Ishikawa (cell line): ENCODE measurements around the gene RELT.

ENCODE experiments used
- CEBPB ChIP-seq: IDR thresholded peaks from 2 replicates; pipeline ENCODE4 v1.6.1; 2012
- CREB1 ChIP-seq: IDR thresholded peaks from 2 replicates; pipeline ENCODE4 v1.6.1; 2012; ENCODE audit warnings: low read depth
- EGR1 ChIP-seq: IDR thresholded peaks from 2 replicates; pipeline ENCODE4 v1.6.1; 2012
- EP300 ChIP-seq: IDR thresholded peaks from 2 replicates; pipeline ENCODE4 v1.6.1; 2012; ENCODE audit warnings: borderline replicate concordance
- FOXM1 ChIP-seq: IDR thresholded peaks from 2 replicates; pipeline ENCODE4 v1.6.1; 2012; ENCODE audit warnings: low read depth, borderline replicate concordance
- MAX ChIP-seq: IDR thresholded peaks from 2 replicates; pipeline ENCODE4 v1.6.1; 2012
- NFIC ChIP-seq: IDR thresholded peaks from 2 replicates; pipeline ENCODE4 v1.6.1; 2012
- RAD21 ChIP-seq: IDR thresholded peaks from 2 replicates; pipeline ENCODE4 v1.6.1; 2012; ENCODE audit warnings: low read depth
- REST ChIP-seq: IDR thresholded peaks from 2 replicates; pipeline ENCODE4 v1.6.1; 2012; ENCODE audit warnings: low read depth, mild to moderate bottlenecking
- TAF1 ChIP-seq: IDR thresholded peaks from 2 replicates; pipeline ENCODE4 v1.6.1; 2012; ENCODE audit warnings: low read depth, mild to moderate bottlenecking
- TCF12 ChIP-seq: IDR thresholded peaks from 2 replicates; pipeline ENCODE4 v1.6.1; 2012; ENCODE audit warnings: low read depth
- TEAD4 ChIP-seq: IDR thresholded peaks from 2 replicates; pipeline ENCODE4 v1.6.1; 2012
- USF1 ChIP-seq: IDR thresholded peaks from 2 replicates; pipeline ENCODE4 v1.6.1; 2012
- YY1 ChIP-seq: IDR thresholded peaks from 2 replicates; pipeline ENCODE4 v1.6.1; 2012; ENCODE audit warnings: low read depth
- ZBTB7A ChIP-seq: IDR thresholded peaks from 2 replicates; pipeline ENCODE4 v1.6.1; 2012; ENCODE audit warnings: low read depth

The RELT gene

GRCh38 chr11:73426219-73426850, 50.1 kb downstream of the RELT start:
- TF ChIP-seq FOXM1 (no peak), EGR1 (no peak), ZBTB7A (no peak), CEBPB (no peak), USF1 (no peak)

GRCh38 chr11:73428227-73428626, 52.0 kb downstream of the RELT start:
- TF ChIP-seq TEAD4 (no peak), CEBPB (no peak), CREB1 (no peak), MAX (no peak), NFIC (no peak), REST (no peak), FOXM1 (no peak), EGR1 (no peak), TAF1 (no peak), EP300 (no peak), TCF12 (no peak), RAD21 (no peak), USF1 (no peak), YY1 (no peak), ZBTB7A (no peak)

GRCh38 chr11:73428699-73429098, 52.5 kb downstream of the RELT start:
- TF ChIP-seq RAD21 (no peak), EP300 (no peak), NFIC (no peak), TEAD4 (no peak), MAX (no peak), USF1 (no peak), CREB1 (no peak), TAF1 (no peak), YY1 (no peak), CEBPB (no peak), TCF12 (no peak), EGR1 (no peak), REST (no peak), FOXM1 (no peak)

- TF ChIP-seq FOXM1 (no peak), CREB1 (no peak), RAD21 (no peak), TEAD4 (no peak), REST (no peak), ZBTB7A (no peak), MAX (no peak), EP300 (no peak), CEBPB (no peak), EGR1 (no peak), YY1 (no peak), NFIC (no peak), TCF12 (no peak), USF1 (no peak), TAF1 (no peak)
Measured at GRCh38 chr11:73429121-73429750, 53.0 kb downstream of the RELT start.
